MCF 10A (cell line): ENCODE data around the gene SEMA3F. TPM values are rescaled to one million over a fixed set of nuclear protein-coding genes. Genes with fewer than 3 reads are reported as not detected.

ENCODE experiments used
- BruUV-seq: library from RNA; stranded (reverse); fragments of 400-500 nt; replicated peaks from 2 replicates; lab custom pipeline; 2021; lab: Mats Ljungman, UMichigan
- CTCF ChIA-PET: fragments of 300-600 bp; sonication (Branson Sonifier 250); formaldehyde crosslinking; extraction: SDS; loops from one replicate; lab custom pipeline; 2021; ENCODE audit warnings: antibody characterized with exemption, inconsistent platforms; lab: Yijun Ruan, JAX
- POLR2A ChIA-PET: fragments of 300-600, 350-650 bp; sonication (Branson Sonifier 250); formaldehyde crosslinking; extraction: SDS; loops from one replicate; lab custom pipeline; 2020; ENCODE audit warnings: antibody characterized with exemption, inconsistent platforms; lab: Yijun Ruan, JAX
- DNase-seq: peaks from one replicate; pipeline ENCODE4 v3.0.0-alpha.2; 2018; ENCODE audit not compliant: unreplicated experiment
- H3K27ac Mint-ChIP-seq: one replicate; pipeline ENCODE4 v1.8.0; 2022; ENCODE audit warnings: mild to moderate bottlenecking, low read depth, mixed read lengths; ENCODE audit not compliant: unreplicated experiment
- H3K27me3 Mint-ChIP-seq: one replicate; pipeline ENCODE4 v1.8.0; 2022; ENCODE audit warnings: mixed read lengths; ENCODE audit not compliant: insufficient read depth, unreplicated experiment
- H3K36me3 Mint-ChIP-seq: one replicate; pipeline ENCODE4 v1.8.0; 2022; ENCODE audit warnings: mild to moderate bottlenecking, moderate library complexity, mixed read lengths; ENCODE audit not compliant: insufficient read depth, unreplicated experiment
- H3K4me1 Mint-ChIP-seq: one replicate; pipeline ENCODE4 v1.8.0; 2022; ENCODE audit warnings: mixed read lengths; ENCODE audit not compliant: insufficient read depth, unreplicated experiment
- H3K4me3 Mint-ChIP-seq: one replicate; pipeline ENCODE4 v1.8.0; 2022; ENCODE audit warnings: mild to moderate bottlenecking, moderate library complexity, mixed read lengths; ENCODE audit not compliant: unreplicated experiment
- H3K9me3 Mint-ChIP-seq: one replicate; pipeline ENCODE4 v1.8.0; 2022; ENCODE audit warnings: mixed read lengths; ENCODE audit not compliant: unreplicated experiment
- intact Hi-C: fragments of 100-400 bp; cut with micrococcal nuclease; formaldehyde crosslinking; loops from 2 replicates; pipeline ENCODE4 v1.14.1; 2022
- total RNA-seq: library from RNA; stranded (reverse); gene quantifications from 2 replicates; pipeline ENCODE4 v1.2.3, GENCODE V29; 2022
- TF ChIP-seq, protein P1 (sequence below): fragments of 200-600 bp; IDR thresholded peaks from one replicate; pipeline ENCODE4 v1.8.0; 2022; ENCODE audit warnings: antibody characterized with exemption, mild to moderate bottlenecking; ENCODE audit not compliant: unreplicated experiment

The SEMA3F gene
- total RNA-seq, 1 experiment from 2014 or later, result 34.6 TPM

DNA sequence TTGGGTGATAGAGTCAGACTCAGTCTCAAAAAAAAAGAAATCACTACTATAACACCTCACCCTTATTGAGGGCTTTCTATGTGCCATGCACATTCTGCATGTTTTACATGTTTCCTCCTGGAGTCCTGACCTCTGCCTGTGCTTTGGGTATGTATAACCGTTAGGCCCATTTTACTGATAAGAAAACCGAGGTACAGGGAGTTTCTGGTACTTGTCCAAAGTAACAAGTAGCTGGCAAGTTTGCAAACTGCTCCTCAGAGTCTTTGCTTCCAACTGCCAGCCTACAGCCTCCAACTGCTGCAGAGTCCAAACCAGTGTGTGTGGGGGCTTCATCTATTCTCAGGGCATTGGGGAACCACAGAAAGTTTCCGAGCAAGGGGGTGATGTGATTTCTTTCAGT lies 77.2 kb downstream of the SEMA3F start:
- DNase-seq, result no peak
- Mint-ChIP-seq H3K36me3 (peaks cover 6% of the 10 kb centered on the region), H3K4me3 (no peak overlapping the region), H3K9me3 (no peaks in the 10 kb centered on the region), H3K27me3 (no peaks in the 10 kb centered on the region), H3K4me1 (peaks cover 31% of the 10 kb centered on the region), H3K27ac (no peak overlapping the region)
- BruUV-seq, result no TSS peak
- TF ChIP-seq, protein P1, sequence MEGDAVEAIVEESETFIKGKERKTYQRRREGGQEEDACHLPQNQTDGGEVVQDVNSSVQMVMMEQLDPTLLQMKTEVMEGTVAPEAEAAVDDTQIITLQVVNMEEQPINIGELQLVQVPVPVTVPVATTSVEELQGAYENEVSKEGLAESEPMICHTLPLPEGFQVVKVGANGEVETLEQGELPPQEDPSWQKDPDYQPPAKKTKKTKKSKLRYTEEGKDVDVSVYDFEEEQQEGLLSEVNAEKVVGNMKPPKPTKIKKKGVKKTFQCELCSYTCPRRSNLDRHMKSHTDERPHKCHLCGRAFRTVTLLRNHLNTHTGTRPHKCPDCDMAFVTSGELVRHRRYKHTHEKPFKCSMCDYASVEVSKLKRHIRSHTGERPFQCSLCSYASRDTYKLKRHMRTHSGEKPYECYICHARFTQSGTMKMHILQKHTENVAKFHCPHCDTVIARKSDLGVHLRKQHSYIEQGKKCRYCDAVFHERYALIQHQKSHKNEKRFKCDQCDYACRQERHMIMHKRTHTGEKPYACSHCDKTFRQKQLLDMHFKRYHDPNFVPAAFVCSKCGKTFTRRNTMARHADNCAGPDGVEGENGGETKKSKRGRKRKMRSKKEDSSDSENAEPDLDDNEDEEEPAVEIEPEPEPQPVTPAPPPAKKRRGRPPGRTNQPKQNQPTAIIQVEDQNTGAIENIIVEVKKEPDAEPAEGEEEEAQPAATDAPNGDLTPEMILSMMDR, result no peak
- ChIA-PET POLR2A (no interaction called here), CTCF (interaction anchor here (0.7 to 2.1 kb wide), 2 partner anchors 14 to 82 kb away, joined by 3 to 16 read pairs; no protein-coding TSS in a partner anchor)
- intact Hi-C loops, result no loop called here

DNA sequence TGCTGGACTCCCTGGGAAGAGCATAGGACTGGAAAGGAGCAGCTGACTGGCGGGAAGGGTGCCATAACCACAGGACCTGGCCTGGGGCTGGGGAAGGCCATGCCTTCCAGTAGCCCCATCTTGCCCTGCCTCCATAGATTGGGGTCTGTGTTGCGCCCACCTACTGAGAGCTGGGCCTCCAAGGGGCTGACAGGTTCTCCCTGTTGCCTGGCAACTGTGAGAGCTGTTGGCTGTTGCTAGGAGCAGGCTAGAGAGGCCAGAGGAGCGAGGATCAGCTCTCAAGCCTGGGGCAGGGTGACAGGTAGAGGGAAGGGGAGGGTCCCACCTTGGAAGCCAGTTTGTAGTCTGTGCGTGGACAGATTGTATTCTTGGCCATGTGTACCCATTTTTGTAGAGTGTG lies 78.1 kb downstream of the SEMA3F start:
- CTCF ChIA-PET, result interaction anchor here (0.7 to 2.1 kb wide), 4 partner anchors 11 to 66 kb away, joined by 3 to 16 read pairs (median 4); partner anchors contain the start of genes HYAL3 and NAA80
- POLR2A ChIA-PET, result interaction anchor here (1.4 to 1.8 kb wide), 2 partner anchors 13 to 59 kb away, joined by 4 to 5 read pairs; partner anchors contain the start of gene IFRD2
- Mint-ChIP-seq H3K27me3 (no peaks in the 10 kb centered on the region), H3K9me3 (no peaks in the 10 kb centered on the region), H3K27ac (peak overlapping the region; percentile 20), H3K4me1 (peaks cover 32% of the 10 kb centered on the region), H3K4me3 (peak overlapping the region; percentile 21), H3K36me3 (peaks cover 6% of the 10 kb centered on the region)
- no TSS peak for BruUV-seq
- TF ChIP-seq, protein P1, result no peak
- intact Hi-C loops, result no loop called here
- no peak for DNase-seq

DNA sequence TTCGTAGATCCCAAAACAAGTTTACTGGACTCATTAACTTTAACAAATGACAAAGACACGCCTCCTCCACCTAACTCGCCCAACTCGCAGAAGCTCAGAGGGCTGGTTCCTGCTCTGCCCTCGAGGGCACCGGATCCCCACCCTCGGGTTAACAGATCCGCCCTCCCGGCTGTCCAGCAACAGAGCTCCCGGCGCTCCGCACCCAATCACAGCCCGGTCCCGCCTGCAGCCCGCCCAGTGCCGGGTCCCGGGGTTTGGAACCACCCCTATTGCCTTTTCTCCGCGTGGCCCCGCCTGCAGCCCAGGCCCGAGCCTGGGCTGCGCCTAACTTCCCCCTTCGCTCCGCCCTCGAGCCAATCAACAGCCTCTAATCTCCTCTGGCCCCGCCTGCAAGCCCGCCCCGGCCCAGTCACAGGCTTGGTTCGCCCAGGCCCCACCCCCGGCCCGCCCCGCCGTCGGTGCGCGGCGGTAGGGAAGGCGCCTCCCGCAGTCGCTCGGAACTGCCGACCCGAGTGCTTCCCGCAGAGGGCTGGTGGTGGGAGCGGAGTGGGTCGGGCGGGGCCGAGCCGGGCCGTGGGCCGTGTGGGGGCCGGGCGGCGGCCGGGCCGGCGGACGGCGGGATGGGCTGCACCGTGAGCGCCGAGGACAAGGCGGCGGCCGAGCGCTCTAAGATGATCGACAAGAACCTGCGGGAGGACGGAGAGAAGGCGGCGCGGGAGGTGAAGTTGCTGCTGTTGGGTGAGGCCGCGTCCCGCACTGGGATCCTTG lies 80.8 kb downstream of the SEMA3F start, which contains the start of gene GNAI2:
GNAI2 (plus strand) TSS at position 489 of the 768 bp plus-strand sequence; CDS start at position 621, 132 bp downstream.
- ChIA-PET POLR2A (interaction anchor here (0.6 to 4.8 kb wide), 28 partner anchors 9 to 1388 kb away, joined by 3 to 102 read pairs (median 4); partner anchors contain the start of genes GMPPB, HYAL3, IFRD2 and NAA80), CTCF (interaction anchor here (0.6 to 4.3 kb wide), 6 partner anchors 8 to 38 kb away, joined by 3 to 36 read pairs (median 6); no protein-coding TSS in a partner anchor)
- Mint-ChIP-seq H3K36me3 (peaks cover 19% of the 10 kb centered on the region), H3K27me3 (no peaks in the 10 kb centered on the region), H3K9me3 (no peaks in the 10 kb centered on the region), H3K27ac (peak within 1 kb of the TSS; percentile 83), H3K4me1 (peaks cover 46% of the 10 kb centered on the region), H3K4me3 (peak within 1 kb of the TSS; percentile 98)
- DNase-seq, result peak; percentile 99
- intact Hi-C loops, result loop anchor here (1.0 kb wide), 1 partner anchor 10 kb away; no protein-coding TSS in a partner anchor
- TF ChIP-seq, protein P1, result no peak
- no TSS peak for BruUV-seq
